Testis (tissue), 2 donors: ENCODE results near the gene MACROD1.

Experiments
- CTCF ChIP-seq, 3 experiments: fragments of 450-650 bp in 2 of 3; fragments of 200-600 bp in 1 of 3; sonication (generic) in 1 of 3; IDR thresholded peaks; one replicate each; pipeline ENCODE4 v1.5.1; 2016 to 2019; ENCODE audit warnings: antibody characterized with exemption in 3 of 3, mild to moderate bottlenecking in 2 of 3, moderate library complexity in 1 of 3
- POLR2A ChIP-seq: fragments of 450-650 bp; IDR thresholded peaks from one replicate; pipeline ENCODE4 v1.6.1; 2017; ENCODE audit warnings: antibody characterized with exemption, mild to moderate bottlenecking, moderate library complexity

- TF ChIP-seq CTCF (IDR thresholded peaks at IDR 0.05) (no peak), POLR2A (no peak)
Measured at GRCh38 chr11:64164392-64165312, 1.3 kb downstream of the MACROD1 start.
